Chondrocyte (in vitro differentiated cells): Measurements from ENCODE around the gene UACA. TPM values are rescaled to one million over a fixed set of nuclear protein-coding genes. Genes with fewer than 3 reads are reported as not detected.
A peak's percentile ranks its signal among the peaks of the same experiment; 100 is the strongest.

ENCODE experiments used
- DNase-seq: peaks from one replicate; pipeline ENCODE4 v3.0.0; 2021; ENCODE audit warnings: mixed read lengths, low spot score
- H3K27ac Mint-ChIP-seq: one replicate; pipeline ENCODE4 v1.8.0; 2021; ENCODE audit warnings: mild to moderate bottlenecking, moderate library complexity, mixed read lengths; ENCODE audit not compliant: unreplicated experiment
- H3K27me3 Mint-ChIP-seq: 2 replicates; pipeline ENCODE4 v1.8.0; 2021; ENCODE audit warnings: low read depth, mixed read lengths
- H3K36me3 Mint-ChIP-seq: 2 replicates; pipeline ENCODE4 v1.8.0; 2021; ENCODE audit warnings: low read depth, mixed read lengths
- H3K4me1 Mint-ChIP-seq: 2 replicates; pipeline ENCODE4 v1.8.0; 2021; ENCODE audit warnings: low read depth, mild to moderate bottlenecking, mixed read lengths
- H3K4me3 Mint-ChIP-seq: one replicate; pipeline ENCODE4 v1.8.0; 2021; ENCODE audit warnings: mild to moderate bottlenecking, moderate library complexity, mixed read lengths; ENCODE audit not compliant: unreplicated experiment
- H3K9me3 Mint-ChIP-seq: 2 replicates; pipeline ENCODE4 v1.8.0; 2021; ENCODE audit warnings: low read depth, mixed read lengths
- total RNA-seq: library from RNA; stranded (reverse); gene quantifications from 3 replicates; pipeline ENCODE4 v1.2.1, GENCODE V29; 2021
- TF ChIP-seq, protein P1 (sequence below): fragments of 200-600 bp; sonication (generic); IDR thresholded peaks from 2 replicates; pipeline ENCODE4 v1.5.0; 2021; ENCODE audit warnings: antibody characterized with exemption, mild to moderate bottlenecking, moderate library complexity

Gene UACA
- total RNA-seq, 1 donor from 2014 or later: 249 TPM

DNA sequence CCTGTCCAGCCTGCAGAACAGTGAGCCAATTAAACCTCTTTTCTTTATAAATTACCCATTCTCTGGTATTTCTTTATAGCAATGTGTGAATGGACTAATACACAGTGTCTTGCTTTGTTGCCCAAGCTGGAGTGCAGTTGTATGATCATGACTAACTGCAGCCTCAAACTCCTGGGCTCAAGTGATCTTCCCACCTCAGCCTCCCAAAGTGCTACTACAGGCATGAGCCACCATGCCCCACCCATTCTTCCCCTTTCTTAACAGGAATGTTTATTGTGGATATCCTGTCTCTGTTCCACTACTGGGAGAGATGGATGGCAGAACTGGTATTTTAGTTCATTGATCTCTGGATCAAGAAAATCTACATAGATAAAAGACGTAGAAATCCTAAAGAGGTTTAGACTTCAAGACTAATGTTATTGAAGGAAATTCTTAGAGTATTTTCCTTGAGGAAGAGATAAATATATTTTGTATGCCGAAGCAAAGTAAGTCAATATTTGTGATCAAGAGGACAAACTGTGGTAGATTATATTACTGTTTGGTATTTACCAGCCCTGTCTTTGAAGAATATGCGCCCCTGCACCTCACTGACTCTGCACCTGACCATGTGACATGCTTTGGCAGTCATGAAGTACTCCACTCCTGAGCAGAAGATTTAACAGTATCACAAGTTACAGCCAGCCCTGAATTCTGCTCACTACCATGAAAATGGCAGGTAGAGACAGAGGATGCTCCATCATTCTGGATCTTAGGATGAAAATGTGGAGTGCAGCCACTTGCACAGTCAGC is 42.9 kb downstream of the UACA start:
- TF ChIP-seq, protein P1, sequence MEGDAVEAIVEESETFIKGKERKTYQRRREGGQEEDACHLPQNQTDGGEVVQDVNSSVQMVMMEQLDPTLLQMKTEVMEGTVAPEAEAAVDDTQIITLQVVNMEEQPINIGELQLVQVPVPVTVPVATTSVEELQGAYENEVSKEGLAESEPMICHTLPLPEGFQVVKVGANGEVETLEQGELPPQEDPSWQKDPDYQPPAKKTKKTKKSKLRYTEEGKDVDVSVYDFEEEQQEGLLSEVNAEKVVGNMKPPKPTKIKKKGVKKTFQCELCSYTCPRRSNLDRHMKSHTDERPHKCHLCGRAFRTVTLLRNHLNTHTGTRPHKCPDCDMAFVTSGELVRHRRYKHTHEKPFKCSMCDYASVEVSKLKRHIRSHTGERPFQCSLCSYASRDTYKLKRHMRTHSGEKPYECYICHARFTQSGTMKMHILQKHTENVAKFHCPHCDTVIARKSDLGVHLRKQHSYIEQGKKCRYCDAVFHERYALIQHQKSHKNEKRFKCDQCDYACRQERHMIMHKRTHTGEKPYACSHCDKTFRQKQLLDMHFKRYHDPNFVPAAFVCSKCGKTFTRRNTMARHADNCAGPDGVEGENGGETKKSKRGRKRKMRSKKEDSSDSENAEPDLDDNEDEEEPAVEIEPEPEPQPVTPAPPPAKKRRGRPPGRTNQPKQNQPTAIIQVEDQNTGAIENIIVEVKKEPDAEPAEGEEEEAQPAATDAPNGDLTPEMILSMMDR: no peak
- Mint-ChIP-seq H3K4me3 (no peak overlapping the region), H3K27me3 (no peaks in the 10 kb centered on the region), H3K9me3 (no peaks in the 10 kb centered on the region), H3K36me3 (peaks cover 15% of the 10 kb centered on the region), H3K4me1 (peaks cover 62% of the 10 kb centered on the region), H3K27ac (peak overlapping the region; percentile 27)
- DNase-seq: no peak

- TF ChIP-seq, protein P1: no peak
- H3K27ac Mint-ChIP-seq: no peak overlapping the region
- H3K36me3 Mint-ChIP-seq: peaks cover 14% of the 10 kb centered on the region
- peaks cover 74% of the 10 kb centered on the region for H3K4me1 Mint-ChIP-seq
- no peaks in the 10 kb centered on the region for H3K9me3 Mint-ChIP-seq
- no peak overlapping the region for H3K4me3 Mint-ChIP-seq
- no peak for DNase-seq
- no peaks in the 10 kb centered on the region for H3K27me3 Mint-ChIP-seq
Observed at GRCh38 chr15:70717237-70717793, 46.0 kb downstream of the UACA start.

- TF ChIP-seq, protein P1: no peak
- Mint-ChIP-seq H3K27me3 (no peaks in the 10 kb centered on the region), H3K4me3 (no peak overlapping the region), H3K27ac (peak overlapping the region; percentile 87), H3K4me1 (peaks cover 83% of the 10 kb centered on the region), H3K9me3 (no peaks in the 10 kb centered on the region), H3K36me3 (peaks cover 12% of the 10 kb centered on the region)
- no peak for DNase-seq
Observed at GRCh38 chr15:70715840-70716485, 47.4 kb downstream of the UACA start.

GRCh38 chr15:70714565-70714964 is 48.8 kb downstream of the UACA start:
- Mint-ChIP-seq H3K4me3 (peak overlapping the region; percentile 15), H3K27ac (peak overlapping the region; percentile 87), H3K9me3 (no peaks in the 10 kb centered on the region), H3K4me1 (peaks cover 75% of the 10 kb centered on the region), H3K27me3 (no peaks in the 10 kb centered on the region), H3K36me3 (peaks cover 4% of the 10 kb centered on the region)
- DNase-seq: no peak
- TF ChIP-seq, protein P1: no peak

DNA sequence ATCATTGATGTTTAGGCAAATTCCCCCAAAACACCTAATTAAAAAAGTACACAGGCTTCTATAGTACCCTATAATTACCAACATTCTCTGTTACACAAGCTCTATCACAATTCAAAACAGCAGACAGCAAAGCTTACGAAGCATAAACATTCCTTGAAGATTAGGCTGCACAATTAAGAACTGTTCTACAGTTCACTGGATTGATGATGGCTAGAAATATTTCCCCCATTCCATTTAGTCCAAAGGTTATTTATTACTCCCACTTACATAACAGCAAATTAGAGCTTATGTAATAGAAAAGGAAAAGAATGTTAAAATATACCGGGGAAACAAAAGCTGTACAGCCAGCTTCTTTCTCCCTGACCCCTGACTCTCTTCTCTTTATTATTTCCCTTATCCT is 49.3 kb downstream of the UACA start:
- Mint-ChIP-seq H3K4me1 (peaks cover 79% of the 10 kb centered on the region), H3K27me3 (no peaks in the 10 kb centered on the region), H3K27ac (peak overlapping the region; percentile 87), H3K4me3 (peak overlapping the region; percentile 8), H3K36me3 (peaks cover 4% of the 10 kb centered on the region), H3K9me3 (no peaks in the 10 kb centered on the region)
- TF ChIP-seq, protein P1: no peak
- DNase-seq: no peak
